HCT116 (cell line): Measurements from ENCODE around the gene TNS3. TPM values are rescaled to one million over a fixed set of nuclear protein-coding genes. Genes with fewer than 3 reads are reported as not detected.
"Not testable (repeated sequence)": the region's sequence is repeated elsewhere in the genome, so short reads cannot be mapped to it uniquely, and the experiment has no call there.

ENCODE experiments used
- ATAC-seq: fragments of 200-7000 bp; cut with Tn5 transposase; 2 replicates; pipeline ENCODE4 v1.9.1; 2020; ENCODE audit warnings: mild to moderate bottlenecking, moderate library complexity
- BruUV-seq: library from RNA; stranded (reverse); fragments of 400-500 nt; replicated peaks from 2 replicates; lab custom pipeline; 2021; lab: Mats Ljungman, UMichigan
- CTCF ChIA-PET: fragments of 300-600 bp; sonication (Branson Sonifier 250); formaldehyde crosslinking; loops from one replicate; lab custom pipeline; 2021; ENCODE audit warnings: antibody characterized with exemption; lab: Charles Lee
- POLR2A ChIA-PET: fragments of 300-600, 350-600 bp; sonication (Branson Sonifier 250); formaldehyde crosslinking; loops from one replicate; lab custom pipeline; 2021; ENCODE audit warnings: antibody characterized with exemption; lab: Charles Lee
- RAD21 ChIA-PET, 2 experiments: fragments of 300-600 bp; sonication (Branson Sonifier 250); formaldehyde crosslinking; loops; one replicate each; lab custom pipeline; 2023; ENCODE audit warnings: low total read pairs in 2 of 2; ENCODE audit not compliant: uncharacterized antibody in 2 of 2, unreplicated experiment in 2 of 2, low non-redundant PET in 1 of 2; lab: Charles Lee
- DNase-seq: peaks from one replicate; pipeline ENCODE4 v3.0.0-alpha.2; 2010; ENCODE audit warnings: low read depth, low spot score
- H2AFZ ChIP-seq: fragments of 200-600 bp; shearing (Covaris generic), sonication (generic); 2 replicates; pipeline ENCODE4 v1.6.1; 2017; ENCODE audit warnings: low read depth, mixed run types, mixed read lengths, antibody characterized with exemption, low read length; ENCODE audit not compliant: poor library complexity, severe bottlenecking
- H3K27ac ChIP-seq: 2 replicates; pipeline ENCODE4 v1.5.1; 2012; ENCODE audit warnings: low read depth, low read length
- H3K27me3 ChIP-seq: fragments of 200-600 bp; sonication (generic); 2 replicates; pipeline ENCODE4 v1.6.1; 2016; ENCODE audit warnings: mixed run types, low read length, mixed read lengths; ENCODE audit not compliant: insufficient read depth
- H3K36me3 ChIP-seq, 2 experiments: fragments of 200-500 bp in 1 of 2; fragments of 200-600 bp in 1 of 2; sonication (Bioruptor generic) in 1 of 2; sonication (generic) in 1 of 2; 2 replicates each; pipeline versions ENCODE4 v1.5.1 to v1.6.1; 2014 to 2016; ENCODE audit warnings: low read length in 2 of 2, inconsistent platforms in 1 of 2, mixed read lengths in 1 of 2, mixed run types in 1 of 2; ENCODE audit not compliant: insufficient read depth in 2 of 2, control insufficient read depth in 1 of 2
- H3K4me1 ChIP-seq, 2 experiments: fragments of 200-600 bp in 1 of 2; sonication (generic) in 1 of 2; 2 replicates each; pipeline versions ENCODE4 v1.5.1 to v1.6.1; 2012 to 2017; ENCODE audit warnings: low read length in 2 of 2, inconsistent platforms in 1 of 2, mild to moderate bottlenecking in 1 of 2, mixed read lengths in 1 of 2, mixed run types in 1 of 2, moderate library complexity in 1 of 2; ENCODE audit not compliant: insufficient read depth in 2 of 2, control insufficient read depth in 1 of 2
- H3K4me2 ChIP-seq: fragments of 200-600 bp; sonication (generic); 2 replicates; pipeline ENCODE4 v1.6.1; 2017; ENCODE audit warnings: mixed run types, low read length, mixed read lengths
- H3K4me3 ChIP-seq, 2 experiments: fragments of 200-600 bp in 1 of 2; sonication (generic) in 1 of 2; replicated peaks in 1 of 2; 2 replicates each; pipeline ENCODE4 v1.5.1; 2011 to 2016; ENCODE audit warnings: low read length in 2 of 2, control low read depth in 1 of 2, low read depth in 1 of 2, mild to moderate bottlenecking in 1 of 2, mixed read lengths in 1 of 2, mixed run types in 1 of 2
- H3K79me2 ChIP-seq: fragments of 200-600 bp; sonication (generic); 2 replicates; pipeline ENCODE4 v1.6.1; 2017; ENCODE audit warnings: mild to moderate bottlenecking, mixed run types, low read length, moderate library complexity, mixed read lengths; ENCODE audit not compliant: insufficient read depth
- H3K9ac ChIP-seq: fragments of 200-600 bp; sonication (generic); 2 replicates; pipeline ENCODE4 v1.6.1; 2016; ENCODE audit warnings: low read length, mixed read lengths
- H3K9me2 ChIP-seq: fragments of 200-600 bp; sonication (generic), shearing (Covaris generic); 2 replicates; pipeline ENCODE4 v1.6.1; 2017; ENCODE audit warnings: mixed run types, mild to moderate bottlenecking, moderate library complexity; ENCODE audit not compliant: insufficient read depth
- H3K9me3 ChIP-seq, 2 experiments: fragments of 200-500 bp in 1 of 2; fragments of 200-600 bp in 1 of 2; sonication (Bioruptor generic) in 1 of 2; sonication (generic) in 1 of 2; 2 replicates each; pipeline ENCODE4 v1.6.1; 2014 to 2017; ENCODE audit warnings: low read length in 2 of 2, mixed read lengths in 2 of 2, inconsistent platforms in 1 of 2, low read depth in 1 of 2, mild to moderate bottlenecking in 1 of 2, mixed run types in 1 of 2, moderate library complexity in 1 of 2; ENCODE audit not compliant: control insufficient read depth in 1 of 2, insufficient read depth in 1 of 2
- H4K20me1 ChIP-seq: fragments of 200-600 bp; sonication (generic), shearing (Covaris generic); 2 replicates; pipeline ENCODE4 v1.6.1; 2017; ENCODE audit warnings: mixed run types, mild to moderate bottlenecking, moderate library complexity; ENCODE audit not compliant: insufficient read depth
- CBX3 ChIP-seq: IDR thresholded peaks from 2 replicates; pipeline ENCODE4 v1.6.1; 2012; ENCODE audit warnings: low read depth
- CEBPB ChIP-seq: IDR thresholded peaks from 2 replicates; pipeline ENCODE4 v1.6.1; 2012; ENCODE audit warnings: low read depth
- EGR1 ChIP-seq: IDR thresholded peaks from 2 replicates; pipeline ENCODE4 v1.6.1; 2012; ENCODE audit warnings: low read depth
- EZH2 ChIP-seq: fragments of 200-600 bp; sonication (generic); IDR thresholded peaks from 2 replicates; pipeline ENCODE4 v1.6.1; 2017; ENCODE audit warnings: antibody characterized with exemption, mixed run types
- EZH2phosphoT487 ChIP-seq: fragments of 200-600 bp; IDR thresholded peaks from 2 replicates; pipeline ENCODE4 v1.6.1; 2018; ENCODE audit warnings: antibody characterized with exemption, borderline replicate concordance
- POLR2AphosphoS5 ChIP-seq: IDR thresholded peaks from 2 replicates; pipeline ENCODE4 v1.6.1; 2011; ENCODE audit warnings: mild to moderate bottlenecking, low read depth, low read length, moderate library complexity
- RAD21 ChIP-seq: IDR thresholded peaks from 2 replicates; pipeline ENCODE4 v1.6.1; 2012; ENCODE audit warnings: low read depth, mild to moderate bottlenecking
- SIN3A ChIP-seq: IDR thresholded peaks from 2 replicates; pipeline ENCODE4 v1.6.1; 2012; ENCODE audit warnings: low read depth
- SP1 ChIP-seq: IDR thresholded peaks from 2 replicates; pipeline ENCODE4 v1.6.1; 2012; ENCODE audit warnings: low read depth
- SRF ChIP-seq: IDR thresholded peaks from 2 replicates; pipeline ENCODE4 v1.6.1; 2012; ENCODE audit warnings: low read depth
- TCF7L2 ChIP-seq: IDR thresholded peaks from 2 replicates; pipeline ENCODE4 v1.7.0; 2011; ENCODE audit warnings: borderline replicate concordance, inconsistent platforms; ENCODE audit not compliant: insufficient read depth, insufficient read length; ENCODE audit errors: extremely low read depth
- YY1 ChIP-seq: IDR thresholded peaks from 2 replicates; pipeline ENCODE4 v1.6.1; 2011; ENCODE audit warnings: low read length, low read depth, moderate library complexity, mild to moderate bottlenecking; ENCODE audit not compliant: insufficient replicate concordance; ENCODE audit errors: extremely low read depth
- ZNF274 ChIP-seq: fragments of 200-500 bp; sonication (Bioruptor generic); IDR thresholded peaks from 2 replicates; pipeline ENCODE4 v1.6.1; 2014; ENCODE audit warnings: mild to moderate bottlenecking, low read depth, low read length, inconsistent platforms
- intact Hi-C: fragments of 100-400 bp; cut with micrococcal nuclease; formaldehyde crosslinking; loops from 2 replicates; pipeline ENCODE4 v1.10.0; 2022
- total RNA-seq: library from RNA; stranded (reverse); gene quantifications from one replicate; pipeline ENCODE4 v1.2.1, GENCODE V29; 2021; ENCODE audit not compliant: unreplicated experiment

Gene TNS3
- total RNA-seq, 1 experiment from 2014 or later, result 9.1 TPM

DNA sequence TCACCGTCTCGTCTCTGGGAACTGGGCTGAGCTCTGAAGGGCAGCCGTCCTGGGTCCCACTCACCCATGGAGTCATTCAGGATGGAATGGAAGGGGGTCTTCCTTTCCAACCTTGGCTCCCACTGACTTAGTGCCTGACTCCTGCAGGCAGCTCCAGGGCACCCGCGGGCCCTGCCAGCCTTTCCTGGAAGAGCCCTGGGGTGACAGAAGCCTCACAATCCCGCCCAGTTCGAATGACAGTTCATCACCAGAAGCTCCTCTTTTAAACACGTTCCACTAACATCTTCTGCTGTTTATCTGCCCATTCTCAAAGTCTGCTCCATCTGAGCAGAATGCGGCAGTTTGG lies 110.6 kb downstream of the TNS3 start:
- Histone ChIP-seq H3K4me2 (peak overlapping the region; percentile 68), H3K27ac (peak overlapping the region; percentile 63), H3K4me1 (peaks cover 66 to 67% of the 10 kb centered on the region in 2 experiments), H3K9ac (no peak overlapping the region), H3K36me3 (no peaks in the 10 kb centered on the region), H3K9me2 (no peaks in the 10 kb centered on the region), H2AFZ (no peak overlapping the region), H3K4me3 (no peak overlapping the region; a peak in 1 of 4 replicates), H4K20me1 (no peaks in the 10 kb centered on the region), H3K79me2 (no peaks in the 10 kb centered on the region), H3K9me3 (no peaks in the 10 kb centered on the region), H3K27me3 (no peaks in the 10 kb centered on the region)
- intact Hi-C loops, result no loop called here
- POLR2A ChIA-PET, result no interaction called here
- RAD21 ChIA-PET, result interaction anchor here in 1 of 2 experiments (1.6 kb wide), 1 partner anchor 27 kb away, joined by 3 read pairs; no protein-coding TSS in a partner anchor
- no TSS peak for BruUV-seq
- CTCF ChIA-PET, result interaction anchor here (1.1 kb wide), 1 partner anchor 205 kb away, joined by 3 read pairs; no protein-coding TSS in a partner anchor
- TF ChIP-seq EGR1 (no peak), EZH2 (no peak), SP1 (no peak), RAD21 (no peak), CBX3 (no peak), EZH2phosphoT487 (no peak)
- DNase-seq (no peak), ATAC-seq (no peak)

DNA sequence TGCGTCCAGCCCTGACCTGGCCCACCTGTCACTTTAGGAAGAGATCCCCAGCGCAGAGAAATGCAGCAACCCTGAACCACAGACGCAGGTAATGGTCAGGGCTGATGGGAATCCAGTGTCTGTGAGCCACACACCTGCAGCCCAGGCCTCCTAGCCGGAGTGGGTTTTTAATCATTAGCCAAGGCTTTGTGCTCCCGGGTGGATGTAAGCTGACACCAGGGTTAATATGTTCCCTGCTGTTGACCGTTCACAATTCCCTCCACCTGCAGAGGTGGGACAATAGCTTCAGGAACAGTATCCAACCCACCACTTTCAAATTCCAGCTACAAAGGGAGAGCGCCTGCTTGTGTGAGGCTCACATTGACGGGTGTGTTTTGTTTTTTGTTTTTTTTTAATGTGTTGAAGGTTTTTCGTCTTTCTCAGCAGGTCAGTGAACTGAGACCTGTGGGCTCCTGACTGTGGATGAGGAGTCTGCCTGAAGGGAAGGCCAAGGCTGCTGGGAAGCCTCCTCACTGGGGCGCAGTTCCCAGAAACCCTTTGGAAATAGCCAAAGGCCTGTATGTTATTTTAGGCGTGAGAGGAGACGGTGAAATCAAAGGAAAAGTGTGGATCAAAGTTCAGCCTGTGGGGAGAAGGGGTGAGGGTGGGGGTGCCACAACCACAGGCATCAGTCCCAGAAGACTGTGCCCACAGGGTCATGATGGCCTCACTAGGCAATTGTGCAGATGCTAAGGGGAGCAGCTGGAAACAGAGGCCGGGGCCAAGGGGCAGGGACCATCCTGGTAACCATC lies 111.1 kb downstream of the TNS3 start:
- TF ChIP-seq TCF7L2, result peak; percentile 54
- no peak for TF ChIP-seq SRF
- 0 out of 2 replicates have a peak, but pooled peaks have one; percentile 24 for TF ChIP-seq SP1
- no peak for TF ChIP-seq RAD21
- TF ChIP-seq POLR2AphosphoS5, result no peak
- no peak for TF ChIP-seq ZNF274
- peak; percentile 83 for TF ChIP-seq EGR1
- no peak for TF ChIP-seq CEBPB
- no peak for TF ChIP-seq CBX3
- TF ChIP-seq YY1, result no peak
- TF ChIP-seq SIN3A, result no peak
- Histone ChIP-seq H4K20me1 (no peaks in the 10 kb centered on the region), H3K4me2 (peak overlapping the region; percentile 68), H3K27me3 (no peaks in the 10 kb centered on the region), H3K36me3 (no peaks in the 10 kb centered on the region), H3K9ac (no peak overlapping the region; the same call in 1 of the 2 replicates), H3K79me2 (no peaks in the 10 kb centered on the region), H3K4me3 (peak overlapping the region in 1 of 2 experiments; percentile 15; a peak in 2 of 4 replicates), H3K27ac (peak overlapping the region; percentile 63), H3K9me3 (no peaks in the 10 kb centered on the region), H3K4me1 (peaks cover 60 to 62% of the 10 kb centered on the region in 2 experiments), H3K9me2 (no peaks in the 10 kb centered on the region), H2AFZ (no peak overlapping the region)
- no peak for DNase-seq
- ChIA-PET POLR2A (no interaction called here), CTCF (interaction anchor here (1.1 kb wide), 1 partner anchor 205 kb away, joined by 3 read pairs; no protein-coding TSS in a partner anchor), RAD21 (interaction anchor here in 1 of 2 experiments (0.7 to 1.6 kb wide), 2 partner anchors 26 to 286 kb away, joined by 3 to 4 read pairs; no protein-coding TSS in a partner anchor)
- peak; percentile 8; the same call in 1 of the 2 replicates for ATAC-seq
- intact Hi-C loops, result no loop called here
- no TSS peak for BruUV-seq

DNA sequence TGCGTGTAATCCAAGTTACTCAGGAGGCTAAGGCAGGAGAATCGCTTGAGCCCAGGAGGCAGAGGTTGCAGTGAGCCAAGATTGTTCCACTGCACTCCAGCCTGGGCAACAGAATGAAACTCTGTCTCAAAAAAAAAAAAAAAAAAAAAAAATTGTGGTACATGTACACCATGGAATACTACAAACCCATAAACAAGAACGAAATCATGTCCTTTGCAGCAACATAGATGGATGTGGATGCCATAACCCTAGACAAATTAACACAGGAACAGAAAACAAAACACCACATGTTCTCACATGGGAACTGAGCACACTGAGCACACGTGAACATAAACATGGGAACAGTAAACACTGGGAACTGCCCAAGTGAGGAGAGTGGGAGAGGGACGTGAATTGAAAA lies 112.1 kb downstream of the TNS3 start:
- BruUV-seq, H3K9me2 ChIP-seq, H3K4me2 ChIP-seq, H2AFZ ChIP-seq, H3K36me3 ChIP-seq, H4K20me1 ChIP-seq, ATAC-seq, H3K79me2 ChIP-seq, CTCF ChIA-PET, intact Hi-C loops, DNase-seq, H3K4me3 ChIP-seq, H3K27me3 ChIP-seq, H3K9me3 ChIP-seq, POLR2A ChIA-PET, RAD21 ChIA-PET, H3K9ac ChIP-seq: not testable (repeated sequence)
- Histone ChIP-seq H3K4me1 (peaks cover 51 to 54% of the 10 kb centered on the region in 2 experiments), H3K27ac (peak overlapping the region; percentile 63; the same call in 1 of the 2 replicates)
